Activated B cell treated with CpG ODN at 0.5 μM for 24 hours (primary cell): Measurements from ENCODE around the gene NEURL1B. TPM values are rescaled to one million over a fixed set of nuclear protein-coding genes. Genes with fewer than 3 reads are reported as not detected.

ENCODE experiments used
- ATAC-seq: fragments of 200-7000 bp; cut with Tn5 transposase; one replicate; pipeline ENCODE4 v1.10.0; 2021; ENCODE audit warnings: low read depth, mild to moderate bottlenecking, moderate library complexity
- CTCF ChIA-PET: fragments of 350-600 bp; sonication (Branson Sonifier 250); formaldehyde crosslinking; loops from one replicate; lab custom pipeline; 2021; ENCODE audit warnings: antibody characterized with exemption; lab: Charles Lee
- POLR2A ChIA-PET: fragments of 350-600 bp; sonication (Branson Sonifier 250); formaldehyde crosslinking; loops from one replicate; lab custom pipeline; 2021; ENCODE audit warnings: antibody characterized with exemption; lab: Charles Lee
- DNase-seq: peaks from one replicate; pipeline ENCODE4 v3.0.0; 2022
- H3K27ac Mint-ChIP-seq: one replicate; pipeline ENCODE4 v1.8.0; 2020; ENCODE audit warnings: mixed read lengths
- H3K27me3 Mint-ChIP-seq: one replicate; pipeline ENCODE4 v1.8.0; 2021; ENCODE audit warnings: mixed read lengths
- H3K36me3 Mint-ChIP-seq: one replicate; pipeline ENCODE4 v1.8.0; 2021; ENCODE audit warnings: low read depth, mixed read lengths
- H3K4me1 Mint-ChIP-seq: one replicate; pipeline ENCODE4 v1.8.0; 2021; ENCODE audit warnings: mixed read lengths
- H3K4me3 Mint-ChIP-seq: one replicate; pipeline ENCODE4 v1.8.0; 2020; ENCODE audit warnings: mild to moderate bottlenecking, mixed read lengths
- H3K9me3 Mint-ChIP-seq: one replicate; pipeline ENCODE4 v1.8.0; 2020; ENCODE audit warnings: mixed read lengths
- intact Hi-C: fragments of 100-400 bp; cut with micrococcal nuclease; formaldehyde crosslinking; loops from one replicate; pipeline ENCODE4 v1.15.1; 2024
- total RNA-seq: library from RNA; stranded (reverse); gene quantifications from 2 replicates; pipeline ENCODE4 v1.2.3, GENCODE V29; 2022
- TF ChIP-seq, protein P1 (sequence below): fragments of 200-600 bp; IDR thresholded peaks from one replicate; pipeline ENCODE4 v1.8.0; 2022; ENCODE audit warnings: antibody characterized with exemption, mild to moderate bottlenecking

NEURL1B gene
- total RNA-seq, 1 donor from 2014 or later, result 0.09 TPM

DNA sequence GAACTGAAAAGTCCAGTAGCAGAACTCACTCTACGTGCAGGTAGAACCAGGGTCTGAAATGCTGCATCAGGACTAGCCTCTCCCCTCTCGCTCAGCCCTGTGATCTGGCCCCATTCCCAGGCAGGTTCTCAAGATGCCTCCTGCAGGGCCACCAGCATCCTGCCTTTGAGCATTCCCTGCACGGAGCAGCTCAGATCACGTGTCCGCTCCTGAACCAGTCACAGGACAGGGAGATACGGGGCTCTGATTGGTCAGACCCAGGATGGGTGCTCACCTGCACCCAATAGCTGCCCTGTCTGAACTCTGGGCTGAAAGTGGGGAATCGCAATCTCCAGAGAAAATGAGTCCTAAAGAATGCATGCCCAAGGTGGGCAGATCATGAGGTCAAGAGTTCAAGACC, 50.8 kb downstream of the NEURL1B start:
- POLR2A ChIA-PET, result no interaction called here
- CTCF ChIA-PET, result interaction anchor here (0.6 kb wide), 1 partner anchor 21 kb away, joined by 4 read pairs; no protein-coding TSS in a partner anchor
- Mint-ChIP-seq H3K4me1 (peaks cover 13% of the 10 kb centered on the region), H3K36me3 (no peaks in the 10 kb centered on the region), H3K27ac (no peak overlapping the region), H3K4me3 (no peak overlapping the region), H3K27me3 (no peaks in the 10 kb centered on the region), H3K9me3 (no peaks in the 10 kb centered on the region)
- TF ChIP-seq, protein P1, sequence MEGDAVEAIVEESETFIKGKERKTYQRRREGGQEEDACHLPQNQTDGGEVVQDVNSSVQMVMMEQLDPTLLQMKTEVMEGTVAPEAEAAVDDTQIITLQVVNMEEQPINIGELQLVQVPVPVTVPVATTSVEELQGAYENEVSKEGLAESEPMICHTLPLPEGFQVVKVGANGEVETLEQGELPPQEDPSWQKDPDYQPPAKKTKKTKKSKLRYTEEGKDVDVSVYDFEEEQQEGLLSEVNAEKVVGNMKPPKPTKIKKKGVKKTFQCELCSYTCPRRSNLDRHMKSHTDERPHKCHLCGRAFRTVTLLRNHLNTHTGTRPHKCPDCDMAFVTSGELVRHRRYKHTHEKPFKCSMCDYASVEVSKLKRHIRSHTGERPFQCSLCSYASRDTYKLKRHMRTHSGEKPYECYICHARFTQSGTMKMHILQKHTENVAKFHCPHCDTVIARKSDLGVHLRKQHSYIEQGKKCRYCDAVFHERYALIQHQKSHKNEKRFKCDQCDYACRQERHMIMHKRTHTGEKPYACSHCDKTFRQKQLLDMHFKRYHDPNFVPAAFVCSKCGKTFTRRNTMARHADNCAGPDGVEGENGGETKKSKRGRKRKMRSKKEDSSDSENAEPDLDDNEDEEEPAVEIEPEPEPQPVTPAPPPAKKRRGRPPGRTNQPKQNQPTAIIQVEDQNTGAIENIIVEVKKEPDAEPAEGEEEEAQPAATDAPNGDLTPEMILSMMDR, result no peak
- DNase-seq, result no peak
- intact Hi-C loops, result no loop called here
- ATAC-seq, result no peak

DNA sequence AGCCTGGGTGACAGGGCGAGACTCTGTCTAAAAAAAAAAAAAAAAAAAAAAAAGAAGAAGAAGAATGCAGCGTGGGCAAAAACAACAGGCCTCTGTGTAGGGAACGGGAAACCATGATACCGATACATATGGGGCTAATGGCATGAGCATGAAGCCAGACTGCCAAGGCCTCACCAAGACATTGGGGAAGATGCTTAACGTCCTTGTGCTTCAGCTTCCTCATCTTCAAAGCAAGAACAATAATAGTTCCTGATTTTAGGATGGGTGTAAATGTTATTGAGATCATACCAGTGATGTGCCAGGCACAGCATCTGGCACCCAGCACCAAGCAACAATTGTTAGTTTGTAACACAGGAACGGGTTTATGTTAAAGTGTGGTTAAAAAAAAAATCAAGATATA, 51.4 kb downstream of the NEURL1B start:
- CTCF ChIA-PET, result no interaction called here
- intact Hi-C loops, result no loop called here

DNA sequence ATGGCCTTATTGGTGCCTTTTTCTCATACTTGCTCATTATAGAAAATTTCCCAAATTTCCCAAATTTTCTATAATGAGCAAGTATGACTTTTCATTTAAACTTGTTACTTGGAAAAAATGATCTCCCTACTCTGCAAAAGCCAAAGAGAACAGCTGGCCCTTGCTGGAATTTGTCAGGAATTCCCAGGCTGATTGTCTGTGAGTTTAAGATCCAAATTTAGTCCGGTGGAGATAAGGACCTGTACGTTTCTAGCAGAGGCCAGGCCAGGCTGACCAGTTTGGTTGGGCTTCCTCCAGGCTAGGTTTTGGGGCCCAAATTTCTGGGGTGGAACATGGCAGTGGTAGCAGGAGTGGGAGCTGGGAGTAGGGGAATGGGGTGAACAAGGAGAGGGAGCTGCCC, 51.9 kb downstream of the NEURL1B start:
- TF ChIP-seq, protein P1, result no peak
- ChIA-PET CTCF (no interaction called here), POLR2A (interaction anchor here (0.7 kb wide), 1 partner anchor 518 kb away, joined by 5 read pairs; no protein-coding TSS in a partner anchor)
- Mint-ChIP-seq H3K4me1 (peaks cover 21% of the 10 kb centered on the region), H3K4me3 (no peak overlapping the region), H3K27me3 (no peaks in the 10 kb centered on the region), H3K27ac (no peak overlapping the region), H3K36me3 (no peaks in the 10 kb centered on the region), H3K9me3 (no peaks in the 10 kb centered on the region)
- intact Hi-C loops, result no loop called here
- ATAC-seq (no peak), DNase-seq (no peak)

More for the DNA sequence above, 51.4 kb downstream of the NEURL1B start:
- no peak overlapping the region for H3K4me3 Mint-ChIP-seq
- H3K4me1 Mint-ChIP-seq, result peaks cover 19% of the 10 kb centered on the region
- POLR2A ChIA-PET, result interaction anchor here (0.7 kb wide), 1 partner anchor 517 kb away, joined by 5 read pairs; no protein-coding TSS in a partner anchor
- H3K27ac Mint-ChIP-seq, result no peak overlapping the region
- no peaks in the 10 kb centered on the region for H3K9me3 Mint-ChIP-seq
- ATAC-seq, result no peak
- no peaks in the 10 kb centered on the region for H3K27me3 Mint-ChIP-seq
- H3K36me3 Mint-ChIP-seq, result no peaks in the 10 kb centered on the region
- DNase-seq, result no peak
- TF ChIP-seq, protein P1, result no peak

DNA sequence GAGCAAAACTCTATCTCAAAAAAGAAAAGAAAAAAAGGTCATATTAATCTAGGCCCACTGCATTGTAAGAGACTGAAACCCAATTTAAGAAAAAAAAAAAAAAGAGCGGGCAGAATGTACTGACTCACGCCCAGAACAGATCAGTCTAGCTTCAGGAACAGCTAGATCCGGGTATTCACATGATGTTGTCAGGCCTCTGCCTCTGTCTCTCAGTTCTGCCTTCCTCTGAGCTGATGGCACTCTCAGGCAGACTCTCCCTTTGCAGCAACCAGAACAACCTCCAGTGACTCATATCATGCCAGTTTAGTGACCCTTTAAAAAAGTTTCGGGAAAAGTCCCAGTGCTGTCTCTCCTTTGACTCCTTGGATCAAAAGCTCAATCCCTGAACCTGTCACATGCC, 53.0 kb downstream of the NEURL1B start:
- ATAC-seq, result no peak

DNA sequence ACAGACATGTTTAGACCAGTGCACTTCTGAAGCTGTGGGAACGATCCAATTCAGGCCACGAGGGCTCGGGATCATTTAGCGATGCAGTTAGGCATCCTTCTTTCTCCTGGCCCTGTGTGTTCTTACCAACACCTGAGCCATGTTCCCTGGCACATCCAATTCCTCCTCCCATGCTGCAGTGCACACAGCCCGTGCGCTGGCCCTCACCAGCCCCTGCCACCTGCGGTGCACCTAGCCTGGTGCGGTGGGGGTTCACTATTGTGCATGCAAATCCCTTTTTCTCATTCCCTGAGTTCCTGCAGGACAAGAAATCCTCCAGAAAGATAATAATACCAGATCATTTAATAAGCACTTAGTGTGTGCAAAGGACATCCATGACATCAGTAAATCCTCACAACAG, 53.5 kb downstream of the NEURL1B start:
- no peak for ATAC-seq
- intact Hi-C loops, result no loop called here
- H3K4me1 Mint-ChIP-seq, result peaks cover 10% of the 10 kb centered on the region
- no peaks in the 10 kb centered on the region for H3K9me3 Mint-ChIP-seq
- DNase-seq, result no peak
- TF ChIP-seq, protein P1, result no peak
- no peak overlapping the region for H3K4me3 Mint-ChIP-seq
- no peak overlapping the region for H3K27ac Mint-ChIP-seq
- ChIA-PET POLR2A (no interaction called here), CTCF (no interaction called here)
- H3K27me3 Mint-ChIP-seq, result no peaks in the 10 kb centered on the region
- no peaks in the 10 kb centered on the region for H3K36me3 Mint-ChIP-seq

More for the DNA sequence above, 53.0 kb downstream of the NEURL1B start:
- CTCF ChIA-PET, result no interaction called here
- no peaks in the 10 kb centered on the region for H3K36me3 Mint-ChIP-seq
- no peaks in the 10 kb centered on the region for H3K9me3 Mint-ChIP-seq
- POLR2A ChIA-PET, result no interaction called here
- no peak for DNase-seq
- H3K4me1 Mint-ChIP-seq, result peaks cover 12% of the 10 kb centered on the region
- no peak overlapping the region for H3K27ac Mint-ChIP-seq
- no peaks in the 10 kb centered on the region for H3K27me3 Mint-ChIP-seq
- TF ChIP-seq, protein P1, result no peak
- H3K4me3 Mint-ChIP-seq, result no peak overlapping the region
- intact Hi-C loops, result no loop called here
